GM11168 (cell line): ENCODE data around the gene TMEM117.
"Not testable (repeated sequence)": the region's sequence is repeated elsewhere in the genome, so short reads cannot be mapped to it uniquely, and the experiment has no call there.

Experiments
- in situ Hi-C: fragments of 300-500 bp; cut with MboI; formaldehyde crosslinking; loops from one replicate; pipeline ENCODE4 v1.12.0; 2022; ENCODE audit warnings: low sequenced_read_pairs; ENCODE audit not compliant: unreplicated experiment

TMEM117 gene

GRCh38 chr12:44250440-44250839, 414.6 kb downstream of the TMEM117 start:
- in situ Hi-C loops = not testable (repeated sequence)

GRCh38 chr12:44253338-44253856, 417.5 kb downstream of the TMEM117 start:
- in situ Hi-C loops = no loop called here

- in situ Hi-C loops = no loop called here
Measured at GRCh38 chr12:44258246-44258645, 422.4 kb downstream of the TMEM117 start.

GRCh38 chr12:44259890-44260289, 424.0 kb downstream of the TMEM117 start:
- in situ Hi-C loops = no loop called here

GRCh38 chr12:44260581-44260980, 424.7 kb downstream of the TMEM117 start:
- in situ Hi-C loops = no loop called here

GRCh38 chr12:44285321-44285960, 449.6 kb downstream of the TMEM117 start:
- in situ Hi-C loops = no loop called here

- in situ Hi-C loops = no loop called here
Measured at GRCh38 chr12:44286336-44286735, 450.5 kb downstream of the TMEM117 start.

GRCh38 chr12:44286821-44287505, 451.1 kb downstream of the TMEM117 start:
- in situ Hi-C loops = no loop called here

- in situ Hi-C loops = no loop called here
Measured at GRCh38 chr12:44287545-44287944, 451.7 kb downstream of the TMEM117 start.

- in situ Hi-C loops = no loop called here
Measured at GRCh38 chr12:44294649-44295048, 458.8 kb downstream of the TMEM117 start.

- in situ Hi-C loops = no loop called here
Measured at GRCh38 chr12:44295958-44296623, 460.2 kb downstream of the TMEM117 start.

GRCh38 chr12:44296624-44297197, 460.8 kb downstream of the TMEM117 start:
- in situ Hi-C loops = no loop called here

- in situ Hi-C loops = no loop called here
Measured at GRCh38 chr12:44299524-44299923, 463.6 kb downstream of the TMEM117 start.

- in situ Hi-C loops = no loop called here
Measured at GRCh38 chr12:44307506-44308168, 471.8 kb downstream of the TMEM117 start.

- in situ Hi-C loops = no loop called here
Measured at GRCh38 chr12:44313188-44313587, 477.3 kb downstream of the TMEM117 start.

- in situ Hi-C loops = no loop called here
Measured at GRCh38 chr12:44314007-44314500, 478.2 kb downstream of the TMEM117 start.

GRCh38 chr12:44317651-44318126, 481.8 kb downstream of the TMEM117 start:
- in situ Hi-C loops = no loop called here

- in situ Hi-C loops = no loop called here
Measured at GRCh38 chr12:44331269-44331668, 495.4 kb downstream of the TMEM117 start.

- in situ Hi-C loops = no loop called here
Measured at GRCh38 chr12:44334347-44334746, 498.5 kb downstream of the TMEM117 start.

GRCh38 chr12:44335030-44335429, 499.1 kb downstream of the TMEM117 start:
- in situ Hi-C loops = no loop called here
